ENCODE results near the gene NCKAP1. TPM values are rescaled to one million over a fixed set of nuclear protein-coding genes. Genes with fewer than 3 reads are reported as not detected.

NCKAP1 gene
- total and polyA plus RNA-seq, 10 of the 15 experiments (the other 5 are each of a cell fraction or from before 2014, with no cell fraction given), result 0.11 to 1.5 (median 0.52) TPM

- TF ChIP-seq NBN (IDR thresholded peaks at IDR 0.05) (no peak), HDGF (IDR thresholded peaks at IDR 0.05) (no peak), ZNF207 (IDR thresholded peaks at IDR 0.05; ENCODE audit: borderline replicate concordance) (no peak), JUND (IDR thresholded peaks at IDR 0.05; ENCODE audit: low read depth, low read length) (no peak), SPI1 (IDR thresholded peaks at IDR 0.05; ENCODE audit: borderline replicate concordance, insufficient read depth, low read depth, low read length) (no peak)
Measured at GRCh38 chr2:182866461-182867406, 171.5 kb downstream of the NCKAP1 start, which contains the start of gene FRZB (continued).

- Histone ChIP-seq H3K4me1 (ENCODE audit: control insufficient read depth, insufficient read depth, low read length) (no peaks in the 10 kb centered on the region), H3K36me3 (ENCODE audit: control insufficient read depth in 2 of 2, insufficient read depth in 2 of 2, low read length in 1 of 2) (no peaks in the 10 kb centered on the region), H3K9me3 (replicated peaks; ENCODE audit: control insufficient read depth, insufficient read depth, low read length) (no peaks in the 10 kb centered on the region), H3K4me2 (ENCODE audit: control insufficient read depth, insufficient read depth) (no peak overlapping the region), H3K27ac (ENCODE audit: control insufficient read depth, insufficient read depth) (no peak overlapping the region), H3K79me2 (ENCODE audit: control insufficient read depth, insufficient read depth, low read length) (no peaks in the 10 kb centered on the region), H4K20me1 (ENCODE audit: control insufficient read depth, insufficient read depth) (no peaks in the 10 kb centered on the region), H2AFZ (ENCODE audit: control insufficient read depth, low read depth, low read length) (no peak overlapping the region), H3K9ac (ENCODE audit: control insufficient read depth, insufficient read depth, low read length) (no peak overlapping the region), H3K27me3 (replicated peaks in 1 of 2; ENCODE audit: control insufficient read depth in 2 of 2, insufficient read depth in 2 of 2, low read length in 1 of 2) (peaks cover 8 to 17% of the 10 kb centered on the region in 2 experiments), H3K4me3 (no peak overlapping the region)
- POLR2A ChIA-PET, result no interaction called here
- no peak for DNase-seq (ENCODE audit: low read depth, low spot score)
- intact Hi-C loops (cut with micrococcal nuclease; ENCODE audit: unreplicated experiment), result no loop called here
- RAD21 ChIA-PET (ENCODE audit: unreplicated experiment), result no interaction called here
- SMC1A ChIA-PET (ENCODE audit: uncharacterized antibody, unreplicated experiment), result no interaction called here
- no TSS peak for BruUV-seq (replicated peaks)
- 12% methylated on average over 17 of the region's 19 CpGs for WGBS (ENCODE audit: insufficient coverage, insufficient replicate concordance, low lambda C conversion rate, missing lambda C conversion rate)
- peak; percentile 29 for ATAC-seq
- CTCF ChIA-PET, result no interaction called here
- no peak for FAIRE-seq
- in situ Hi-C loops (cut with MboI), result no loop called here
- TF ChIP-seq IRF4 (IDR thresholded peaks at IDR 0.05; ENCODE audit: low read depth, low read length), result no peak
- no peak for TF ChIP-seq HDAC2 (IDR thresholded peaks at IDR 0.05)
- TF ChIP-seq, protein P1, sequence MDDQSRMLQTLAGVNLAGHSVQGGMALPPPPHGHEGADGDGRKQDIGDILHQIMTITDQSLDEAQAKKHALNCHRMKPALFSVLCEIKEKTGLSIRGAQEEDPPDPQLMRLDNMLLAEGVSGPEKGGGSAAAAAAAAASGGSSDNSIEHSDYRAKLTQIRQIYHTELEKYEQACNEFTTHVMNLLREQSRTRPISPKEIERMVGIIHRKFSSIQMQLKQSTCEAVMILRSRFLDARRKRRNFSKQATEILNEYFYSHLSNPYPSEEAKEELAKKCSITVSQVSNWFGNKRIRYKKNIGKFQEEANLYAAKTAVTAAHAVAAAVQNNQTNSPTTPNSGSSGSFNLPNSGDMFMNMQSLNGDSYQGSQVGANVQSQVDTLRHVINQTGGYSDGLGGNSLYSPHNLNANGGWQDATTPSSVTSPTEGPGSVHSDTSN (IDR thresholded peaks at IDR 0.05; ENCODE audit: insufficient replicate concordance, low read depth, low read length), result no peak
- TF ChIP-seq POLR2A (IDR thresholded peaks at IDR 0.05; ENCODE audit: low read depth, low read length), result no peak
- TF ChIP-seq SPI1 (IDR thresholded peaks at IDR 0.05; ENCODE audit: borderline replicate concordance, insufficient read depth, low read depth, low read length), result no peak
- no peak for TF ChIP-seq RFX5 (IDR thresholded peaks at IDR 0.05; ENCODE audit: low read depth, low read length)
- TF ChIP-seq ZNF384 (IDR thresholded peaks at IDR 0.05; ENCODE audit: borderline replicate concordance, low read depth, low read length), result no peak
- no peak for TF ChIP-seq ZBTB40 (IDR thresholded peaks at IDR 0.05; ENCODE audit: borderline replicate concordance)
Measured at GRCh38 chr2:182866095-182866460, 172.2 kb downstream of the NCKAP1 start.
